Memory B cell (primary cell): ENCODE measurements around the gene CHSY3.

ENCODE experiments used
- ATAC-seq: fragments of 150-1000 bp; cut with Tn5 transposase; 2 replicates; pipeline ENCODE4 v1.10.0; 2021; ENCODE audit warnings: low read depth, mild to moderate bottlenecking, moderate library complexity
- DNase-seq, 2 donors: peaks; one replicate each; pipeline ENCODE4 v3.0.0; 2022; ENCODE audit warnings: low spot score in 2 of 2
- H3K27ac Mint-ChIP-seq: one replicate; pipeline ENCODE4 v1.8.0; 2022; ENCODE audit warnings: mild to moderate bottlenecking, moderate library complexity, mixed read lengths
- H3K27me3 Mint-ChIP-seq: one replicate; pipeline ENCODE4 v1.8.0; 2022; ENCODE audit warnings: mixed read lengths
- H3K36me3 Mint-ChIP-seq: one replicate; pipeline ENCODE4 v1.8.0; 2022; ENCODE audit warnings: mild to moderate bottlenecking, mixed read lengths
- H3K4me1 Mint-ChIP-seq: one replicate; pipeline ENCODE4 v1.8.0; 2022; ENCODE audit warnings: mixed read lengths
- H3K4me3 Mint-ChIP-seq: one replicate; pipeline ENCODE4 v1.8.0; 2022; ENCODE audit warnings: mild to moderate bottlenecking, moderate library complexity, mixed read lengths
- H3K9me3 Mint-ChIP-seq: one replicate; pipeline ENCODE4 v1.8.0; 2022; ENCODE audit warnings: mixed read lengths

The CHSY3 gene

DNA sequence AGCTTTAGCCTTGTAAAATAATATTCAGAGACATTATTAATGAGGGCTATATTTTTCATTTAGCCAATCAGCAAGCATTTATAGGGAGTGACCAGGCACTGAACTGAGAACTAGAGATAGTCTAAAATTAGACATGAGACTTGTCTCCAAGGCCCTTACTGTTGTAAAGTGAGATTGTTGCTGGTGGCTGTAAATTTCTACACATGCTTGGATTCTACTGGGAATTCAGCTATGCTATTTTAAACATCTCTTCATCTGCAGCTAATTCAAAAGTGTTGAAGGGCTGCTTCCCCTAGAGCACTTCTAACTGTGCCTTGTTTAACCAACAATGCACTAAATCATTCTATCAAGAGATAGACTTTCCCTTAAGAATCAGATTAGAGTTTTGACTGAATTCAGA lies 67.4 kb downstream of the CHSY3 start:
- Mint-ChIP-seq H3K36me3 (no peaks in the 10 kb centered on the region), H3K4me3 (no peak overlapping the region), H3K27me3 (no peaks in the 10 kb centered on the region), H3K4me1 (no peaks in the 10 kb centered on the region), H3K27ac (no peak overlapping the region), H3K9me3 (no peaks in the 10 kb centered on the region)
- no peak for ATAC-seq
- DNase-seq = no peak

- H3K27ac Mint-ChIP-seq = no peak overlapping the region
- DNase-seq (no peak), ATAC-seq (no peak)
- no peaks in the 10 kb centered on the region for H3K36me3 Mint-ChIP-seq
- H3K27me3 Mint-ChIP-seq = no peaks in the 10 kb centered on the region
- no peaks in the 10 kb centered on the region for H3K4me1 Mint-ChIP-seq
- no peaks in the 10 kb centered on the region for H3K9me3 Mint-ChIP-seq
- H3K4me3 Mint-ChIP-seq = no peak overlapping the region
These were observed 68.3 kb downstream of the CHSY3 start for GRCh38 chr5:129972465-129973141.

GRCh38 chr5:129973716-129974426 lies 69.6 kb downstream of the CHSY3 start:
- H3K4me1 Mint-ChIP-seq = no peaks in the 10 kb centered on the region
- no peak overlapping the region for H3K27ac Mint-ChIP-seq
- no peaks in the 10 kb centered on the region for H3K9me3 Mint-ChIP-seq
- ATAC-seq = no peak
- no peak overlapping the region for H3K4me3 Mint-ChIP-seq
- DNase-seq = no peak
- H3K27me3 Mint-ChIP-seq = no peaks in the 10 kb centered on the region
- no peaks in the 10 kb centered on the region for H3K36me3 Mint-ChIP-seq

DNA sequence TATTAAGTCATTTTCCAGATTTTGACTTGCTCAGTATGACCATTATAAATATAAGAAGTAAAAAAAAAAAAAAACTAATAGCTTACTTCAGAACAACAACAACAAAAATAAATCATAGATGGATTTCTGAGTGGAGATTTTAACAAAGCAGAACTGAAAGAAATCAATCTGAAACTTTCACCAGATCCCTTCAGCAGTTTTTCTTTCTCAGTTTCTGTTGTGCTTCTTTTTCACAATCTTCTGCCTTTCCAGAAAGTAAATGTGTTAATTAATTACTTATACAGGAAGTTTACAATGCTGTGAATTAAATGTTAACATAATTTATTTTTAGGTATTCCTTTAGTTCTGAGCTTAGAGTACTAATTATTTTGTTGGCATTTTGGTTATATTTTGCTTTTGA lies 73.5 kb downstream of the CHSY3 start:
- H3K4me3 Mint-ChIP-seq = no peak overlapping the region
- no peaks in the 10 kb centered on the region for H3K4me1 Mint-ChIP-seq
- H3K36me3 Mint-ChIP-seq = no peaks in the 10 kb centered on the region
- no peaks in the 10 kb centered on the region for H3K9me3 Mint-ChIP-seq
- DNase-seq (no peak), ATAC-seq (no peak)
- no peaks in the 10 kb centered on the region for H3K27me3 Mint-ChIP-seq
- H3K27ac Mint-ChIP-seq = no peak overlapping the region

- no peaks in the 10 kb centered on the region for H3K36me3 Mint-ChIP-seq
- H3K27ac Mint-ChIP-seq = no peak overlapping the region
- H3K27me3 Mint-ChIP-seq = no peaks in the 10 kb centered on the region
These were observed 74.0 kb downstream of the CHSY3 start for GRCh38 chr5:129978270-129978669.

DNA sequence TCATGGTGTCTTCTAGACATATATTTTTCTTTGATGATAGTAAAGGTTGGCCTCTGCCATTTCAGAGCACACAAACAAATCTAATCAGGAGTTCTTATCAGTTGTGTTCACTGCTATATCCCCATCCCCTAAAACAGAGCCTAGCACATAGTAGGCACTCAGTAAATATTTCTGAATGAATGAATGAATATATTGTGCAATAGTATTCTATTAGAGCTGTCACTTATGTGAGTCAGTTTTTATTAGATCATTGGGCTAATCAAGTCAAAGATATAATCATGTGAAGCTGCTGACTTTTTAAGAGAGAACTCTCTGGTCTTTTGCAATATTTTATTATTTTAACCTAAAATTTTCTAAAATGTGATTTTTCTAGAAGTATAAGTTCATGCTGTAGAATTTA lies 84.2 kb downstream of the CHSY3 start:
- Mint-ChIP-seq H3K4me1 (no peaks in the 10 kb centered on the region), H3K27me3 (no peaks in the 10 kb centered on the region), H3K4me3 (no peak overlapping the region), H3K27ac (no peak overlapping the region), H3K36me3 (no peaks in the 10 kb centered on the region), H3K9me3 (peaks cover 8% of the 10 kb centered on the region)
- DNase-seq (no peak), ATAC-seq (no peak)

More at GRCh38 chr5:129978270-129978669, 74.0 kb downstream of the CHSY3 start:
- Mint-ChIP-seq H3K4me1 (no peaks in the 10 kb centered on the region), H3K9me3 (peaks cover 2% of the 10 kb centered on the region), H3K4me3 (no peak overlapping the region)
- ATAC-seq (no peak), DNase-seq (no peak)

DNA sequence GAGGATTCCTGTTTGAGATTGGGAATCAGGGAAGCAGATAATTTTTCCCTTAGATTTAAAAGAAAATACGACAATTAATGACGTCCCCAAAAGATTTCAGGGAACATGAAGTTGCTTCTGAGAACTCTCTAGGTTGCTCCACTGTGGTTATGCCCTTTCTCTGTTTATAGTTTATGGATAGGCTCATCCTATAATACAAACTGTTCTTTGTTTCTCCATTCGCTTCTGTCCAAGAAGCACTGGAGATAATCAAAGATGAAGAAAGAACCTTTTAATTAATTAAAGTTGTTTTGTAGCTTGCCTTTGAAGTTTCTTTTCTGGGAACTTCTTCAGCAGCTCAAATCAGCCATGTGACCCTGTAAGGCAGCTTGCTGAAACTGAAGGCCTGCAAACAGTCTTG lies 87.5 kb downstream of the CHSY3 start:
- Mint-ChIP-seq H3K27ac (no peak overlapping the region), H3K4me3 (no peak overlapping the region), H3K27me3 (no peaks in the 10 kb centered on the region), H3K9me3 (peaks cover 10% of the 10 kb centered on the region), H3K36me3 (no peaks in the 10 kb centered on the region), H3K4me1 (no peaks in the 10 kb centered on the region)
- no peak for DNase-seq
- no peak for ATAC-seq

DNA sequence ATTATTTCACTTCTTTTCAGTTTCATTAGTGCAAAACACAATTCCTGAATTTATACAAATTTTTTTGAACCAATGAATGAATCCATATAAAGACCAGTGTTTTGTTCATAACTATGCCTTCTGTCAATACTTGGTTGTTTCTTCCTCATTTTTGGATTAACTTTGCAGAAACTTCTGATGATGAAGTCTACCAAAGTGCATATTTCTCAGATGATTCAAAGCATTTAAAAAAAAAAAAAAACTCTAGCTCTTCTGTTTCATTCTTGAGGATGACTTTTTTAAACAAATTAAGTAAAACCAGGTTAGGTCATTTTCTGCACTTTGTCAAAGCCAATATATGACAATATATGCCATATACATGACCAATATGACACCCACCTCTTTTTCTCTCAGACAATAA lies 92.6 kb downstream of the CHSY3 start:
- no peaks in the 10 kb centered on the region for H3K27me3 Mint-ChIP-seq

DNA sequence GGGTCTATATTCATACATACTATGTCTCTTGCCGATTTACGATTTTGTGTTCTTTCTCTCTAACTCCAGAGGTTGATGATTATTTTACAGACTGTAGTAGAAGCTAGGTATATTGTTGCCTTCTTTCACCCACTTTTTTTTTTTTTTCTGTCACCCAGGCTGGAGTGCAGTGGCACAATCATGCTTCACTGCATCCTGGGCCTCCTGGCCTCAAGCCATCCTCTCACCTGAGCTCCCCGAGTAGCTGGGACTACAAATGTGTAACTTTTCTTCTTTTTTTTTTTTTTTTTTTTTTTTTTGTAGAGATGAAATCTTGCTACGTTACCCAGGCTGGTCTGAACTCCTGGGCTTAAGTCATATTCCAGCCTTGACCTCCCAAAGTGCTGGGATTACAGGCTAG lies 96.2 kb downstream of the CHSY3 start:
- no peaks in the 10 kb centered on the region for H3K4me1 Mint-ChIP-seq
- peaks cover 4% of the 10 kb centered on the region for H3K9me3 Mint-ChIP-seq
- DNase-seq = no peak
- no peak overlapping the region for H3K4me3 Mint-ChIP-seq
- no peak for ATAC-seq
- no peaks in the 10 kb centered on the region for H3K36me3 Mint-ChIP-seq
- no peak overlapping the region for H3K27ac Mint-ChIP-seq
- no peaks in the 10 kb centered on the region for H3K27me3 Mint-ChIP-seq

More for the DNA sequence above, 92.6 kb downstream of the CHSY3 start:
- no peaks in the 10 kb centered on the region for H3K36me3 Mint-ChIP-seq
- H3K27ac Mint-ChIP-seq = no peak overlapping the region
- no peaks in the 10 kb centered on the region for H3K4me1 Mint-ChIP-seq
- peaks cover 9% of the 10 kb centered on the region for H3K9me3 Mint-ChIP-seq
- H3K4me3 Mint-ChIP-seq = no peak overlapping the region
- DNase-seq (no peak), ATAC-seq (no peak)

DNA sequence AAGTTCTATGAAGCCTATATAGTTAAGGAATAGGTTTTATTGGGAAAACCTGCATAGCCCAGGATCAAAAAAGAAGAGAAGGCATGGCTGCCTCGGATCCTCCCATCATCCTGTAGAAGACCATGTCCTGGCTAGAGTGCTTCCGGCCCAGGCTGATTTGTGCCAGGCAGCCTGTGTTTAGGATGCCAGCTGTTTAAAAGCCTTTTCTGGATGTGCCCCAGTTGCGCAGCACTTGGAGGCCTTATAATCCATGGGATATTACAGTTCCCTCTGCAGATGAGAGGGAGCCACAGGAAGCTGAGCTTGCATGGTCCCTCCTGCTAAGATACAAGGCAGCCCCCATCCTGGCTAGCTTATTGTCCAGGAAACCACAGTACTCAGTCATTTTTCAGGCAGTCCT lies 97.9 kb downstream of the CHSY3 start:
- H3K27me3 Mint-ChIP-seq = peaks cover 2% of the 10 kb centered on the region
- no peaks in the 10 kb centered on the region for H3K4me1 Mint-ChIP-seq
- no peak overlapping the region for H3K4me3 Mint-ChIP-seq
- H3K27ac Mint-ChIP-seq = no peak overlapping the region
- DNase-seq (no peak), ATAC-seq (no peak)
- no peaks in the 10 kb centered on the region for H3K36me3 Mint-ChIP-seq
- H3K9me3 Mint-ChIP-seq = no peaks in the 10 kb centered on the region

DNA sequence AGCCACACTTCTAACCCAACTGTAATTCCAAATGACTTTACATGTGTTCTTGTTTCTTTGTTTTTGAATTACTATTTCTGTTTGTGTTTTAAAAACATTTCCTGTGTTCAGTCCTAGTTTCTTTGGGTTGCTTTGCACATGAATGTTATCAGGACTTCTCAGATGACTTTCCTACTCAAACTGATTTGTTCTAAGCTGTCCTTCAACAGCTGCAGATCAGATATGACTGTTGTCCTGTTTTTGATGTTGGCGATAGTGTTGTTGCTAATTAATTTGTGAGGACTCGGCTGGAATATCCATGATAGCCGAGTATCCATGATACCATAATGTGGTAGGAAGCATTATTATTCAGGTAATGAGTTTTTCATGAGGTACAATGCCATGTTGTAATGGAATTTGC lies 98.6 kb downstream of the CHSY3 start:
- Mint-ChIP-seq H3K4me1 (no peaks in the 10 kb centered on the region), H3K27ac (no peak overlapping the region), H3K9me3 (no peaks in the 10 kb centered on the region), H3K27me3 (peaks cover 2% of the 10 kb centered on the region), H3K4me3 (no peak overlapping the region), H3K36me3 (no peaks in the 10 kb centered on the region)
- ATAC-seq (no peak), DNase-seq (no peak)

GRCh38 chr5:130011986-130012385 lies 107.7 kb downstream of the CHSY3 start:
- H3K36me3 Mint-ChIP-seq = no peaks in the 10 kb centered on the region
- no peak overlapping the region for H3K27ac Mint-ChIP-seq
- H3K27me3 Mint-ChIP-seq = no peaks in the 10 kb centered on the region
- ATAC-seq (no peak), DNase-seq (no peak)
- no peak overlapping the region for H3K4me3 Mint-ChIP-seq
- H3K9me3 Mint-ChIP-seq = peaks cover 2% of the 10 kb centered on the region
- no peaks in the 10 kb centered on the region for H3K4me1 Mint-ChIP-seq

GRCh38 chr5:130017173-130017572 lies 112.9 kb downstream of the CHSY3 start:
- H3K27me3 Mint-ChIP-seq = no peaks in the 10 kb centered on the region
- no peak overlapping the region for H3K27ac Mint-ChIP-seq
- ATAC-seq (no peak), DNase-seq (no peak)
- peaks cover 2% of the 10 kb centered on the region for H3K9me3 Mint-ChIP-seq
- no peak overlapping the region for H3K4me3 Mint-ChIP-seq
- no peaks in the 10 kb centered on the region for H3K4me1 Mint-ChIP-seq
- no peaks in the 10 kb centered on the region for H3K36me3 Mint-ChIP-seq

DNA sequence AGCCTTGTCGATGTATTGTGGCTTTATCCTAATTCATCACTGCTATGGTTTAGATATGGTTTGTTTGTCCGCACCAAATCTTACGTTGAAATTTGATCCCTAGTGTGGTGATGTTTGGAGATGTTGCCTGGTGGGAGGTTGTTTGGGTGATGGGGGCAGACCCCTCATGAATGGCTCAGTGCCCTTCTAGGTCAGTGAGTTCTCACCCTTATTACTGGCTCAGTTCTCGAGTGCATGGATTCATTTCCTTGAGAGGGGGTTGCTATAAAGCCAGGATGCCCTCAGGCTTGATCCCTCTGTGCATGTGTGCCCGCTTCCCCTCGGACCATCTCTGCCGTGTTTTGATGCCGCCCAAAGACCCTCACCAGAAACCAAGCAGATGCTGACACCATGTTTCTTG lies 114.4 kb downstream of the CHSY3 start:
- Mint-ChIP-seq H3K36me3 (no peaks in the 10 kb centered on the region), H3K4me3 (no peak overlapping the region), H3K27me3 (no peaks in the 10 kb centered on the region), H3K27ac (no peak overlapping the region), H3K4me1 (no peaks in the 10 kb centered on the region), H3K9me3 (peaks cover 2% of the 10 kb centered on the region)
- ATAC-seq = no peak
- DNase-seq = no peak

GRCh38 chr5:130021000-130021399 lies 116.7 kb downstream of the CHSY3 start:
- no peak overlapping the region for H3K27ac Mint-ChIP-seq
- no peaks in the 10 kb centered on the region for H3K27me3 Mint-ChIP-seq
- no peak overlapping the region for H3K4me3 Mint-ChIP-seq
- H3K36me3 Mint-ChIP-seq = no peaks in the 10 kb centered on the region
- ATAC-seq = no peak
- peaks cover 2% of the 10 kb centered on the region for H3K9me3 Mint-ChIP-seq
- H3K4me1 Mint-ChIP-seq = no peaks in the 10 kb centered on the region
- no peak for DNase-seq
